ENCODE results near the gene FZD7.

DNA sequence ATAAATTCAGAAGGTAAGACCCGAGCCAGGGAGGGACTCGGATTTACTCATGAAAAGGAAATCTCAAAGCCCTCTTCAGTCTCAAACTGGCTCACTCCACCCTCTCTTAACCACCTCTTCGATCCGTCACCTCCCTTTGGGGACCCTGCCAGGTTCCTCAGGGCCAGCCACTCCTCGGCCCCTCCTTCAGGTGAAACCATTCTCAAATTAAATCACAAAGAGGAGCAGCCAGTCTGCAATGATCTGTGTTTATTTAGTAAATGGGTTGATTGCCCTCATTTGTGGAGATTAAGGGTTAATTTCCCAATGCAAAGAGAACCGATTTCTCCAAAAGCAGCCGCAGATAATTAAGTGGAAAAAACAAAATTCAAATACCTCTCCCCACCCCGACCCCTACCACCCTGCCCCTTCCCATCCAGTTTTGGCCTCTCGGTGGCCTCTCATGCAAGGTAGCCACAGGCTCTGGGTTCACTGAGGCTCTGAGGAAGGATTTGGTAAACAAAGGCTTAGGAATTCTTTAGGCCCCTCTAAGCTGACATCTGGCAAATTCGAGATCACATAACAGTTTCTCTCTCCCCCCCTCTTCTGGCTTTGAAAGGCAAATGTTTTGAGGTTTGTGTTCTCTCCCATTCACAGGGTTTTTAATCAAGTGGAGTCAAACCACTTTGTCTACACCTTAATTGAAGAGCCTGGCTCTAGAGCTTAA lies 10.3 kb upstream of the FZD7 start:
- no peak for TF ChIP-seq POLR2A (IDR thresholded peaks at IDR 0.05)
- TF ChIP-seq, protein P1, sequence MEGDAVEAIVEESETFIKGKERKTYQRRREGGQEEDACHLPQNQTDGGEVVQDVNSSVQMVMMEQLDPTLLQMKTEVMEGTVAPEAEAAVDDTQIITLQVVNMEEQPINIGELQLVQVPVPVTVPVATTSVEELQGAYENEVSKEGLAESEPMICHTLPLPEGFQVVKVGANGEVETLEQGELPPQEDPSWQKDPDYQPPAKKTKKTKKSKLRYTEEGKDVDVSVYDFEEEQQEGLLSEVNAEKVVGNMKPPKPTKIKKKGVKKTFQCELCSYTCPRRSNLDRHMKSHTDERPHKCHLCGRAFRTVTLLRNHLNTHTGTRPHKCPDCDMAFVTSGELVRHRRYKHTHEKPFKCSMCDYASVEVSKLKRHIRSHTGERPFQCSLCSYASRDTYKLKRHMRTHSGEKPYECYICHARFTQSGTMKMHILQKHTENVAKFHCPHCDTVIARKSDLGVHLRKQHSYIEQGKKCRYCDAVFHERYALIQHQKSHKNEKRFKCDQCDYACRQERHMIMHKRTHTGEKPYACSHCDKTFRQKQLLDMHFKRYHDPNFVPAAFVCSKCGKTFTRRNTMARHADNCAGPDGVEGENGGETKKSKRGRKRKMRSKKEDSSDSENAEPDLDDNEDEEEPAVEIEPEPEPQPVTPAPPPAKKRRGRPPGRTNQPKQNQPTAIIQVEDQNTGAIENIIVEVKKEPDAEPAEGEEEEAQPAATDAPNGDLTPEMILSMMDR (IDR thresholded peaks at IDR 0.05), result no peak

All from thyroid gland (tissue), 4 donors.